HS-5 (cell line): ENCODE data around the gene NDST1.

Source experiments
- DNase-seq: peaks from one replicate; pipeline ENCODE4 v3.0.0-alpha.2; 2012; ENCODE audit warnings: low read depth

NDST1 gene

DNA sequence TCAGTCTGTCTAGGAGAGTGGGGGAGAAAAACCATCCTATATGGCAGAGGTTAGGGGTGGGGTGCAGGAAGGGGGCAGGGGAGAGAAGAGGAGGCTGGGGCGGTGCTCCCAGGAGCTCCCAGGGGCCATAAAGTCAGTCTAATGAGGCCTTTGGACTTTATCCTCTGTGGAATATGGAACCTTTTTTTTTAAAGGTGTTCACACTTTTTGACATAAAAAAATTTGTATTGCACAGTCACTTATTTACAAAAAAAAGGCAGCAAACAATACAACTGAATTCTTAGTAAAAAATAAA lies 80.6 kb downstream of the NDST1 start:
- DNase-seq, result no peak

DNA sequence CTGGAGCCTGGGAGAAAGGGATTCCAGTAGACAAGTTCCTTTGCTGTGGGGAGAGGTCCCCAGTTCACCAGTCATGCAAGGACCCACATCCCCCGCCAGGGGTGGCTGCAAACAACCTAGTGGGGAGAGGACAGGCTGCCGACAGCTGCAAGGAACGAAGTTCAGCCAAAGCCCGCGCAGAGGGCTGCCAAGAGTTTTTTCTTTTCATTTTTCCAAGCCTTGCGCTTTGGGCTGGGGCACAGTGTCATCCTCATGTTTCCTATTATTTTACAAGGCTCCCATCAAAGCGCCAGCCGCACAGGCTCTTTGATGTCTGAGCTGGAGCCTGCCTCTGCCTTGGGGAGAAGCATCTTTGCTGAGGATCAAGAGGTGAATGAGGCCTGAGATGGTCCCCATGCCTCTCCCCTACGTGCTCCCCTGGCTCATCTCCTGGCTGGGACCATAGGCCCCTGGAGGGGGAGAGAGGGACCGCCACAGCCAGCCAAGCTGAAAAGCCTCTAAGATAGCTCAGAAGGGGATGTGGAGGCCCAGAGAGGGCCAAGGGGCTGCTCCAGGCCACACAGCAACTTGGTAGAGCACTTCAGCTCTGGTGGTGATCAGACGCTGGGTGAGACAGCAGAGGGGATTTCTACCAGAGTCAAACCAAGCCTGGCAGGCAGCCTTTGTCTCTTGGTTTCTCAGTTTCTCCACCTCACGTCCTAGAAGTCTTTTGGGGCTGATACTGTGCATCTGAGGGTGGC lies 82.1 kb downstream of the NDST1 start:
- no peak for DNase-seq

- no peak for DNase-seq
Measured at GRCh38 chr5:150590979-150591695, 83.2 kb downstream of the NDST1 start.

DNA sequence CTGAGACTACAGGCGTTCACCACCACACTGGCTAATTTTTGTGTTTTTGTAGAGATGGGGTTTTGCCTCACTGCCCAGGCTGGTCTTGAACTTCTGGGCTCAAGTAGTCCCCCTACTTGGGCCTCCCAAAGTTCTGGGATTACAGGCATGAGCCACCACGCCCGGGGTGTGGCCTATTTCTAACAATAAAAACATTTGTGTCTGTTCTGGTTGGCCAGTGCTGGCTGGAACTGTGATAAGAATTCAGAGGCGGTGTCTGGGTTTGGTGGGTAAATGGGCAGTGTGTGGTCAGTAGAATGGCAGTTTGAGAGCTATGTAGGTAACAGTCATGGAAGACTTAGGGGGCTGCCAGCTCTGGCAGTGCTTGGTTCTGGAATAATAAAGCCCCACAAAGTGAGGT lies 85.7 kb downstream of the NDST1 start:
- no peak for DNase-seq

DNA sequence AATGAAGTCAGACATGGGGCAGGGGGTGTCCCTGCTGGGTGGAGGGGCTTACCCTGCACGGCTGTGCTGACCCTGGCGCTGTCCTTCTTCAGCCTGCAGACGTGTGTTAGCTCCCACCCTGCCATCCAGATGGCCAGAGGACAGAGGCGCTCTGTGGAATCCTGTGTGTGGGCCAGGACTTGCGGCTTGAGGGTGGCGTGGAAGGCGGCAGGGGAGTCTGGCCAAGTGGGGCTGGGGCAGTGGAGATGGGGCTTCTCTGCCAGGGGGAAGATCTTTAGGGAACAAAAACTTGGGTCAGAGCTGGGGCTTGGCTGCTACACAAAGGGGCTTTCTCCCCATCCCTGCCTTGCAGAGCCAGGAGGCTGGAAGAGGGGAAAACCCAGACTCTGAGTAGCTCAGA lies 86.1 kb downstream of the NDST1 start:
- no peak for DNase-seq

DNA sequence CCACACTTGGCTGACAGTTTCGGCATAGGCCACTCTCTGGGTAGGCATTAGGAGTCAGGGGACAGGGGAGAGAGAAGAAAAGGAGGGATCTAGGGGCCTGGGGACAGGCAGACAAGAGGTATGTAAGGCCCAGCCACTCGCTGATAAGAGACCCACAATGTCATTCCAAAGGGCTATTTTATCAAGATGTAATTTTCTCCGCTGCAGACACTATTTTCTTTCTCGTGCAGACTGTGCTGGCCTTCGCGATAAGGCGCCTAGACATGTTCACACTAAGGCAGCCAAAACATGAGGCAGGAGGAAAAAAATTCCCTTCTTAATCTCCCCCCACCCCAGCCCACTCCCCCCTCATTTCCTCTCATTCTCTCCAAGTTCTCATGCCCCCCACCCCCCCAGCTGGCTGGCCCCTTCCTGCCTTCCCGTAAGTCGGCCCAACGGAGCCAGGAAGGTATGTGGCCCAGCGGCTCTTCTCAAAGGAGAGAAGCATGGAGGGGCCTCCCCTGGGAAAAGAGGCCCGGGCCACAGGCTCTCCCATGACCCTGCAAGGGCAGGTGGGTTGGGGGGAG lies 87.6 kb downstream of the NDST1 start:
- DNase-seq, result no peak

GRCh38 chr5:150596313-150596712 lies 88.4 kb downstream of the NDST1 start:
- DNase-seq, result no peak

GRCh38 chr5:150596826-150597225 lies 88.9 kb downstream of the NDST1 start:
- DNase-seq, result no peak

DNA sequence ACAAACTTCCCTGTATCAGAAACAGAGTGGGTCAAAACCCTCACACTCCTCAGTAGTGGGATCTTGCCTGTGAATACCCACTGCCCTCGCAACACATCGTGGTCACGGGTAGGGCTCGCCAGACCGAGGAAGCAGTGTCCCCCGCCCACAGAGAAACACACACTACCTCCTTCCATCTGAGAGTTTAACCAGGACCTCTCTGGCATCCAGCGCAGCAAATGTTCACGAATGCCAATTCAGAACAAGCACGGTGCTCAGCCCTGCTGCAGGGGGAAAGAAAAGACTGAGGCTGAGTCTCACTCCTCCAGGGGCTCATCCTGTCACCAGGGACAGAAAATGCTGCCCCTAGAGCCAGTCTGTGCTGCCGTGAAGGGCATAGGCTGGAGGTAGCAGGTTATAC lies 90.1 kb downstream of the NDST1 start:
- DNase-seq, result no peak

DNA sequence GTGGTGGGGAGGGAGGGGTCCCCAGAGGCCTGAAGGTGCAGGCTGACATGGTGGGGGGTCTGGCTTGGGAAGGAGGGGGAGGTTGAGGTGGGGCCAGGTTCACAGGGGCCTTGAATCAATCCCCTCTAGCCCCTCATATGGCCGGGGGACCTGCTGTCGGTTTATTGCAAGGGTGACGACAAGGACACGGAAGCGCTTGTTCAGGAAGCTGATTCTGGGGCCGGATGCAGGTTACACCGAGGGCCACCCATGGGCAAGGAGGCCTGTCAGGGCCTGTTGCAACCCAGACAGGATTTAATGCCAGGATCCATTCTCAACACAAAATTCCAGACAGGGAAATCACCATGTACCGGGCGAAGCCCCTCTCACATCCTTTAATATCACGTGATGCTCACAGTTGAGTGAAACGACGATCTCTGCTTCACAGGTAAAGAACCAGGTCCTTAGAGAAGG lies 90.9 kb downstream of the NDST1 start:
- DNase-seq, result no peak

DNA sequence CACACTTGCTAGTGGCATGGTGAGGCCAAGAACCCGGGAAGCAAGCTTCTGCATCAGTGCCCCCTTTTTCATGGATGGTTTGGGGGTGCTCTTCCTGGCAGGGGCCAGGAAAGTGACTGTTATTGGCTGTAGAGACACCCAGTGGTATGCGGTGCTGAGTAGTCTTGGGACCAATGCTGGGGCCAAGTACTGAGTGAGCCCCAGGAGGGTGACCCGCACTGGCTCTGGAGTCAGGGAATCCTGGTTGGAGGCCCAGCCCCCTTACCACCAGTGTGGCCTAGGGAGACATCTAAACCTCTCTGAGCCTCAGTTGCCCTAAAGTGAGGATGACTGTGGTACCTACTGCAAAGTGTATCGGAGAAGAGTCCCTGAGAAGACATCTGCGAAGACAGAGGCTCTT lies 91.3 kb downstream of the NDST1 start:
- DNase-seq, result no peak

- DNase-seq, result peak; percentile 14
Measured at GRCh38 chr5:150599917-150600511, 92.1 kb downstream of the NDST1 start.

DNA sequence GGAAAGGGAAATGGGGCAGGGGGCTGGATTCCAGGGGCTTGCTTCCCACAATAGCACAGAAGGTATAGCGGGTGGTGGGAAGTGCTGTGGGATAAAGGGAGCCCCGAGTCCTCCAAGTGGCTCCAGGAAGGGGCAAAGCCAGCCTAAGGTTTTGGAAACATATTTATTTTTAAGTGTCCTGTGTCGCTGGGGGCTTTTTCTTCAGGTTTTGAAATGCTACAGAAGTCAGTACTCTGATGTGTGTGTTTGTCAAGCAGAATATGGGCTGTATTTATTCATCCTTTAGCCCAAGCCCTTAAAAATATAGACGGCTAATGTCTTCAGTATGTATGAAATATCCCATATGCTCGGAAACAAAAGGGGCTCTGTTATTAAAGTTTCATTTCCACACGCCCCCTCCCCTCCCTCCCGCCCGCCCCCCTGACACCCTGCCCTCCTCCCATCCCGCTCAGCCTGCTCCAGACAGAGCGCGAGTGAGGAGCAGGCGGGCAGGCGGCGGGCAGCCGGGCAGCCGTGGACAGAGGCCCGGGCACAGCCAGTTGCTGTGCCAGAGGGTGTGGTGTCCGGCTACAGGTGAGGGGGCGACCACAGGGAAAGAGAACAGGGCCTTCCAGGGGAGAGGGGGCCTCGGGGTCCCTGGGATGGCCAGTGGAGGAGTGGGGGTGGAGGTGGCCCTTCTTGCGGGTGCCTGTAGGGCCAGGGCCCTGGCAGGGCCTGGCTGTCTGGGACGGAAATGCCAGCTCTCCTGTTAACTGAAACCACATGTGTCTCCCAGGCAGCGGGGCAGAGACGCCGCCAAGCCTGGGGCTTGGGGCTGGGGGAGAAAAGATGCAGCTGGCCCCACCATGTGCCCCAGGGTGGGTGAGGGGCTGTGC lies 92.9 kb downstream of the NDST1 start:
- no peak for DNase-seq

- DNase-seq, result no peak
Measured at GRCh38 chr5:150601491-150602345, 93.8 kb downstream of the NDST1 start.

GRCh38 chr5:150603052-150603451 lies 95.1 kb downstream of the NDST1 start:
- DNase-seq, result no peak

GRCh38 chr5:150603491-150603890 lies 95.6 kb downstream of the NDST1 start:
- DNase-seq, result no peak

- no peak for DNase-seq
Measured at GRCh38 chr5:150604010-150604409, 96.1 kb downstream of the NDST1 start.

DNA sequence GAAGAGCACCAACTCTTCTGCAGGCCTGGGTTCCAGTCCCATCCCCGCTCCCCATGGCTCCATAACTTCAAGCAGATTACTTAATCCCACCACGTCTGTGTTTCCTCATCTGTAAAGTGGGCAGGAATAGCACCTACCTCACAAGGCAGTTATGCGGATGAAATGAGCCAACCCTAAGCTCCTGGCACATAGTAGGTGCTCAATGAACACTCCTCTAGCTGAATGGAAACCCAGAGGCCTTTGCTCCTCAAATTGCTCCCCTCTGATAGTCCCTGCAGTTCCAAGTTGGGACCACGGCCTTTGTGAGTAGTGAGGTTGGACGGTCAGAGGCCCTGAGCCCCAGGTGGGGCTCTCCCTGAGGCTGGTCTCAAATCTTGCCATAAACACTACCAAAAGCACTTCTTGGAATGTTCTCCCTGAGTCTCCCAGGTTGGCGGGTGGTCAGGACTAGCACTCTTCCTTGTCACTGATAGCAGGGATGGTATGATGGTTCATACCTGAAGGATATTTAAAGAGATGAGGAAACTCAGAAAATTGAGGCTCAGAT lies 97.0 kb downstream of the NDST1 start:
- no peak for DNase-seq

- DNase-seq, result no peak
Measured at GRCh38 chr5:150605546-150605945, 97.6 kb downstream of the NDST1 start.

- no peak for DNase-seq
Measured at GRCh38 chr5:150606476-150606875, 98.5 kb downstream of the NDST1 start.

DNA sequence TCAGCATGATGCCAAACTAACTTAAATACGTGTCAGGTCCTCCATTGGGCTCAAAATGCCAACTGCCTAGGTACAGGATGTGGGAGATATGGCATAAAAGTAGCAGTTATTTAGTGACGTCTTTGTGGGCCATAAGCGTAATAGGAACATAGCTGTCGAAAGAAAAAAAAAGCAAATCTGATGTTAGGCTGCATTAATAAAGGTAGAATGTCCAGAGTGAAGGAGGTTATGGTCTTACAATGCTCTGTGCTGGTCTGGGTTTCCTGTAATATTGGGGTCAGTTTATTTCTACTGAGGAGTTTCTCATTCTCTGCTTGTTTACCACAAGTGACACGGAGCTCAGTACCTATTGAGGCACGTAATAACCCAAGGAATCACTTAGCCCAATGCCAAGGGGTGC lies 99.2 kb downstream of the NDST1 start:
- no peak for DNase-seq
